ENCODE results near the gene RPTOR.

- no peak for TF ChIP-seq PRDM4 (tag by site-specific recombination; IDR thresholded peaks at IDR 0.05)
- TF ChIP-seq YY1 (tag by site-specific recombination; IDR thresholded peaks at IDR 0.05), result no peak
- no peak for TF ChIP-seq ATF2 (tag by site-specific recombination; IDR thresholded peaks at IDR 0.05; ENCODE audit: low read depth)
- TF ChIP-seq CTCF (tag by site-specific recombination; IDR thresholded peaks at IDR 0.05), result no peak
- no peak for TF ChIP-seq ZNF146 (tag by site-specific recombination; IDR thresholded peaks at IDR 0.05)
Observed at GRCh38 chr17:80902197-80902962, 357.7 kb downstream of the RPTOR start.
